ENCODE measurements around the gene CARS1.
A peak's percentile ranks its signal among the peaks of the same experiment; 100 is the strongest.

The CARS1 gene

GRCh38 chr11:3058753-3059664 lies 1.8 kb upstream of the CARS1 start:
- DNase-seq, result no peak

GRCh38 chr11:3056296-3057068 lies 741 bp downstream of the CARS1 start:
- DNase-seq, result no peak

GRCh38 chr11:3055891-3056290 lies 1.3 kb downstream of the CARS1 start:
- no peak for DNase-seq

- DNase-seq, result no peak
Measured at GRCh38 chr11:3052567-3052966, 4.7 kb downstream of the CARS1 start.

GRCh38 chr11:3052109-3052479 lies 5.1 kb downstream of the CARS1 start:
- no peak for DNase-seq

GRCh38 chr11:3051196-3052108 lies 5.8 kb downstream of the CARS1 start:
- no peak for DNase-seq

- no peak for DNase-seq
Measured at GRCh38 chr11:3050386-3051195, 6.6 kb downstream of the CARS1 start.

- peak; percentile 52 for DNase-seq
Measured at GRCh38 chr11:3049430-3050243, 7.6 kb downstream of the CARS1 start.

GRCh38 chr11:3047637-3048036 lies 9.6 kb downstream of the CARS1 start:
- DNase-seq, result no peak

- no peak for DNase-seq
Measured at GRCh38 chr11:3046641-3047040, 10.6 kb downstream of the CARS1 start.

GRCh38 chr11:3046190-3046589 lies 11.0 kb downstream of the CARS1 start:
- DNase-seq, result no peak

GRCh38 chr11:3044915-3045314 lies 12.3 kb downstream of the CARS1 start:
- no peak for DNase-seq

GRCh38 chr11:3044004-3044403 lies 13.2 kb downstream of the CARS1 start:
- no peak for DNase-seq

GRCh38 chr11:3043315-3043871 lies 13.8 kb downstream of the CARS1 start:
- DNase-seq, result no peak

GRCh38 chr11:3042496-3043314 lies 14.5 kb downstream of the CARS1 start:
- DNase-seq, result peak; percentile 63

GRCh38 chr11:3041699-3042441 lies 15.4 kb downstream of the CARS1 start:
- DNase-seq, result no peak

GRCh38 chr11:3040881-3041280 lies 16.3 kb downstream of the CARS1 start:
- no peak for DNase-seq

- DNase-seq, result no peak
Measured at GRCh38 chr11:3037945-3038271, 19.3 kb downstream of the CARS1 start.

Data from left hindlimb (tissue), 1 donor.